ENCODE measurements around the gene RASGRF2.

- TF ChIP-seq FOXK2 (IDR thresholded peaks at IDR 0.05) (no peak), SP1 (IDR thresholded peaks at IDR 0.05) (no peak), ELF4 (IDR thresholded peaks at IDR 0.05) (no peak), BHLHE40 (IDR thresholded peaks at IDR 0.05; ENCODE audit: borderline replicate concordance) (no peak), SUZ12 (IDR thresholded peaks at IDR 0.05) (no peak), NFRKB (IDR thresholded peaks at IDR 0.05) (no peak), FOXM1 (IDR thresholded peaks at IDR 0.05; ENCODE audit: borderline replicate concordance) (no peak), TARDBP (IDR thresholded peaks at IDR 0.05) (no peak)
- TF ChIP-seq, protein P1, sequence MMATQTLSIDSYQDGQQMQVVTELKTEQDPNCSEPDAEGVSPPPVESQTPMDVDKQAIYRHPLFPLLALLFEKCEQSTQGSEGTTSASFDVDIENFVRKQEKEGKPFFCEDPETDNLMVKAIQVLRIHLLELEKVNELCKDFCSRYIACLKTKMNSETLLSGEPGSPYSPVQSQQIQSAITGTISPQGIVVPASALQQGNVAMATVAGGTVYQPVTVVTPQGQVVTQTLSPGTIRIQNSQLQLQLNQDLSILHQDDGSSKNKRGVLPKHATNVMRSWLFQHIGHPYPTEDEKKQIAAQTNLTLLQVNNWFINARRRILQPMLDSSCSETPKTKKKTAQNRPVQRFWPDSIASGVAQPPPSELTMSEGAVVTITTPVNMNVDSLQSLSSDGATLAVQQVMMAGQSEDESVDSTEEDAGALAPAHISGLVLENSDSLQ (IDR thresholded peaks at IDR 0.05): no peak
These were observed 207.4 kb downstream of the RASGRF2 start for GRCh38 chr5:81167544-81167943.

Data from HEK293T (cell line).